ENCODE data around the gene PCNX1. TPM values are rescaled to one million over a fixed set of nuclear protein-coding genes. Genes with fewer than 3 reads are reported as not detected.

The PCNX1 gene
- total and polyA plus RNA-seq, 4 donors, result 5.7 to 41.2 (median 18.2) TPM

- DNase-seq (ENCODE audit: low spot score), result no peak
- TF ChIP-seq HNF4G (IDR thresholded peaks at IDR 0.05) (no peak), NR2F2 (IDR thresholded peaks at IDR 0.05) (no peak), REST (IDR thresholded peaks at IDR 0.05) (no peak), EGR1 (IDR thresholded peaks at IDR 0.05; ENCODE audit: low read depth in 2 of 2) (no peak), RXRA (IDR thresholded peaks at IDR 0.05) (no peak), JUND (IDR thresholded peaks at IDR 0.05) (no peak), GABPA (IDR thresholded peaks at IDR 0.05 in 1 of 2, conservative IDR thresholded peaks at IDR 0.05 in 1 of 2) (no peak), YY1 (IDR thresholded peaks at IDR 0.05) (no peak), FOXA1 (IDR thresholded peaks at IDR 0.05) (no peak), SP1 (IDR thresholded peaks at IDR 0.05) (no peak)
- TF ChIP-seq, protein P1, sequence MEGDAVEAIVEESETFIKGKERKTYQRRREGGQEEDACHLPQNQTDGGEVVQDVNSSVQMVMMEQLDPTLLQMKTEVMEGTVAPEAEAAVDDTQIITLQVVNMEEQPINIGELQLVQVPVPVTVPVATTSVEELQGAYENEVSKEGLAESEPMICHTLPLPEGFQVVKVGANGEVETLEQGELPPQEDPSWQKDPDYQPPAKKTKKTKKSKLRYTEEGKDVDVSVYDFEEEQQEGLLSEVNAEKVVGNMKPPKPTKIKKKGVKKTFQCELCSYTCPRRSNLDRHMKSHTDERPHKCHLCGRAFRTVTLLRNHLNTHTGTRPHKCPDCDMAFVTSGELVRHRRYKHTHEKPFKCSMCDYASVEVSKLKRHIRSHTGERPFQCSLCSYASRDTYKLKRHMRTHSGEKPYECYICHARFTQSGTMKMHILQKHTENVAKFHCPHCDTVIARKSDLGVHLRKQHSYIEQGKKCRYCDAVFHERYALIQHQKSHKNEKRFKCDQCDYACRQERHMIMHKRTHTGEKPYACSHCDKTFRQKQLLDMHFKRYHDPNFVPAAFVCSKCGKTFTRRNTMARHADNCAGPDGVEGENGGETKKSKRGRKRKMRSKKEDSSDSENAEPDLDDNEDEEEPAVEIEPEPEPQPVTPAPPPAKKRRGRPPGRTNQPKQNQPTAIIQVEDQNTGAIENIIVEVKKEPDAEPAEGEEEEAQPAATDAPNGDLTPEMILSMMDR (IDR thresholded peaks at IDR 0.05; ENCODE audit: low read depth, low read length, missing input control), result no peak
- TF ChIP-seq, protein P2, sequence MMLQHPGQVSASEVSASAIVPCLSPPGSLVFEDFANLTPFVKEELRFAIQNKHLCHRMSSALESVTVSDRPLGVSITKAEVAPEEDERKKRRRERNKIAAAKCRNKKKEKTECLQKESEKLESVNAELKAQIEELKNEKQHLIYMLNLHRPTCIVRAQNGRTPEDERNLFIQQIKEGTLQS (IDR thresholded peaks at IDR 0.05), result no peak
- Histone ChIP-seq H3K4me1 (ENCODE audit: control insufficient read depth in 4 of 4, insufficient read depth in 4 of 4, low read length in 3 of 4) (no peaks in the 10 kb centered on the region), H3K27ac (ENCODE audit: low read depth in 1 of 2, low read length in 2 of 2) (no peak overlapping the region), H3K9me3 (ENCODE audit: control insufficient read depth in 4 of 4, low read length in 3 of 4) (no peaks in the 10 kb centered on the region), H3K27me3 (ENCODE audit: control insufficient read depth in 4 of 4, insufficient read depth in 4 of 4, low read length in 3 of 4) (no peaks in the 10 kb centered on the region), H3K4me3 (ENCODE audit: low read depth in 1 of 3, low read length in 3 of 3) (no peak overlapping the region), H3K9ac (ENCODE audit: low read depth in 1 of 2, low read length in 2 of 2) (no peak overlapping the region), H3K36me3 (ENCODE audit: control insufficient read depth in 4 of 4, insufficient read depth in 3 of 4, low read depth in 1 of 4, low read length in 3 of 4) (peaks cover 0 to 28% (median 10%) of the 10 kb centered on the region in 4 donors)
These were observed 115.7 kb downstream of the PCNX1 start for GRCh38 chr14:71022939-71023338.

GRCh38 chr14:71029236-71029781 is 122.0 kb downstream of the PCNX1 start:
- Histone ChIP-seq H3K4me3 (ENCODE audit: low read depth in 1 of 3, low read length in 3 of 3) (no peak overlapping the region), H3K27me3 (ENCODE audit: control insufficient read depth in 4 of 4, insufficient read depth in 4 of 4, low read length in 3 of 4) (no peaks in the 10 kb centered on the region), H3K9ac (ENCODE audit: low read depth in 1 of 2, low read length in 2 of 2) (no peak overlapping the region), H3K27ac (ENCODE audit: low read depth in 1 of 2, low read length in 2 of 2) (no peak overlapping the region), H3K9me3 (ENCODE audit: control insufficient read depth in 4 of 4, low read length in 3 of 4) (no peaks in the 10 kb centered on the region), H3K36me3 (ENCODE audit: control insufficient read depth in 4 of 4, insufficient read depth in 3 of 4, low read depth in 1 of 4, low read length in 3 of 4) (peaks cover 7 to 42% (median 18%) of the 10 kb centered on the region in 4 donors), H3K4me1 (ENCODE audit: control insufficient read depth in 4 of 4, insufficient read depth in 4 of 4, low read length in 3 of 4) (no peaks in the 10 kb centered on the region)
- WGBS, result 99% methylated on average over 2 of the region's 2 CpGs
- DNase-seq (ENCODE audit: low spot score), result no peak
- TF ChIP-seq REST (IDR thresholded peaks at IDR 0.05) (no peak), NR2F2 (IDR thresholded peaks at IDR 0.05) (no peak), SP1 (IDR thresholded peaks at IDR 0.05) (no peak), HNF4G (IDR thresholded peaks at IDR 0.05) (no peak), RXRA (IDR thresholded peaks at IDR 0.05) (no peak), RAD21 (IDR thresholded peaks at IDR 0.05) (no peak), HNF4A (conservative IDR thresholded peaks at IDR 0.05) (no peak)
- TF ChIP-seq, protein P2 (IDR thresholded peaks at IDR 0.05), result no peak
- TF ChIP-seq, protein P1 (IDR thresholded peaks at IDR 0.05; ENCODE audit: low read depth, low read length, missing input control), result no peak

Measured in liver (tissue), 9 donors.